Motor neuron (in vitro differentiated cells): ENCODE measurements around the gene TAF11L7. TPM values are rescaled to one million over a fixed set of nuclear protein-coding genes. Genes with fewer than 3 reads are reported as not detected.
"Not testable (repeated sequence)": the region's sequence is repeated elsewhere in the genome, so short reads cannot be mapped to it uniquely, and the experiment has no call there.

Experiments
- ATAC-seq, 8 experiments: fragments of 200-7000 bp; cut with Tn5 transposase; replicated peaks in 6 of 8; 2 replicates each; pipeline ENCODE4 v1.8.0; 2021; ENCODE audit warnings: mild to moderate bottlenecking in 8 of 8, moderate library complexity in 8 of 8
- H3K27ac ChIP-seq, 2 donors: fragments of 250-450 bp; sonication (Bioruptor Pico); 2 replicates each; pipeline ENCODE4 v1.9.0; 2021; ENCODE audit warnings: antibody characterized with exemption in 2 of 2, mild to moderate bottlenecking in 2 of 2, moderate library complexity in 1 of 2
- H3K4me1 ChIP-seq, 2 donors: fragments of 250-450 bp; sonication (Bioruptor Pico); replicated peaks in 1 of 2; 2 replicates each; pipeline ENCODE4 v1.6.1; 2021; ENCODE audit warnings: antibody characterized with exemption in 2 of 2, mild to moderate bottlenecking in 2 of 2, moderate library complexity in 1 of 2
- H3K4me3 ChIP-seq, 5 donors: fragments of 250-450 bp; sonication (Bioruptor Pico); 2 replicates each; pipeline ENCODE4 v1.9.0; 2021; ENCODE audit warnings: antibody characterized with exemption in 5 of 5, mild to moderate bottlenecking in 5 of 5, moderate library complexity in 4 of 5
- WGBS, 10 experiments: fragments of 450-650 bp; shearing (Covaris generic); methylation state at CpG; one replicate each; pipeline ENCODE4 v1.0.0; 2022; 5-methylcytosine and 5-hydroxymethylcytosine counted together
- in situ Hi-C, 9 experiments: fragments of 400-800 bp; cut with MboI; loops; one replicate each; pipeline ENCODE4 v1.15.0; 2021; ENCODE audit warnings: low sequenced_read_pairs in 9 of 9, low pct_unique_long_range_greater_than_20kb in 2 of 9; ENCODE audit not compliant: unreplicated experiment in 9 of 9
- total RNA-seq, 8 experiments: library from RNA; unstranded; fragments of 300-600 nt; gene quantifications; 2 replicates each; pipeline versions ENCODE4 v1.2.3 to v1.2.4, GENCODE V29; 2022

Gene TAF11L7
- total RNA-seq, 8 experiments from 2014 or later = 2.0 to 2.3 TPM; not detected in 6

GRCh38 chr5:17590860-17591259 is 5.3 kb upstream of the TAF11L7 start, which contains the start of gene TAF11L8:
TAF11L8 (minus strand) TSS chr5:17590960.
- H3K27ac ChIP-seq, in situ Hi-C loops, ATAC-seq, H3K4me3 ChIP-seq, H3K4me1 ChIP-seq: not testable (repeated sequence)
- WGBS, 10 experiments = no CpG with 5 or more reads among the region's 16 CpGs

Other genes starting within 250 kb of the TAF11L7 start
- gene TAF11L2, start 87.5 kb downstream of the TAF11L7 start, total RNA-seq = not detected
- not detected for gene TAF11L3, start 67.4 kb downstream of the TAF11L7 start, total RNA-seq
- gene TAF11L4, start 64.0 kb downstream of the TAF11L7 start, total RNA-seq = not detected
- gene TAF11L5, start 60.5 kb downstream of the TAF11L7 start, total RNA-seq = 1 to 10 TPM in 5 of 8 experiments, not detected in 3; 1.4 to 8.5 (median 2.1) TPM
- not detected for gene TAF11L6, start 57.1 kb downstream of the TAF11L7 start, total RNA-seq
- not detected for gene TAF11L8, start 5.2 kb upstream of the TAF11L7 start, total RNA-seq
- not detected for gene TAF11L9, start 8.6 kb upstream of the TAF11L7 start, total RNA-seq
- gene TAF11L10, start 12.1 kb upstream of the TAF11L7 start, total RNA-seq = 1 to 10 TPM in 5 of 8 experiments, not detected in 3; 1.4 to 8.5 (median 2.1) TPM
- under 1 TPM in 3 of 8 experiments, not detected in 5; 0.21 to 0.29 (median 0.24) TPM for gene TAF11L11, start 18.4 kb upstream of the TAF11L7 start, total RNA-seq
- gene TAF11L12, start 24.6 kb upstream of the TAF11L7 start, total RNA-seq = under 1 TPM in 2 of 8 experiments, not detected in 6; 0.28 to 0.32 TPM
- gene TAF11L13, start 46.3 kb upstream of the TAF11L7 start, total RNA-seq = under 1 TPM in 1 of 8 experiments, not detected in 7; 0.42 TPM
- under 1 TPM in 1 of 8 experiments, not detected in 7; 0.54 TPM for gene TAF11L14, start 48.7 kb upstream of the TAF11L7 start, total RNA-seq